A673 (cell line): ENCODE measurements around the gene BRI3.

Source experiments
- CTCF ChIP-seq: fragments of 300-800, 200-600 bp; sonication (generic); conservative IDR thresholded peaks from 2 replicates; pipeline ENCODE4 v1.5.1; 2017; ENCODE audit warnings: low read depth, mild to moderate bottlenecking, antibody characterized with exemption, low read length, moderate library complexity, mixed read lengths
- EZH2 ChIP-seq: fragments of 200-600 bp; sonication (generic); IDR thresholded peaks from 2 replicates; pipeline ENCODE4 v1.6.1; 2017; ENCODE audit warnings: borderline replicate concordance, low read depth, mild to moderate bottlenecking, mixed read lengths, antibody characterized with exemption, low read length; ENCODE audit not compliant: poor library complexity, severe bottlenecking

GRCh38 chr7:98241674-98242241 is 39.7 kb upstream of the BRI3 start:
- TF ChIP-seq CTCF, result no peak
- no peak for TF ChIP-seq EZH2
